Subcutaneous adipose tissue (tissue), 4 donors: ENCODE results near the gene PDGFB. TPM values are rescaled to one million over a fixed set of nuclear protein-coding genes. Genes with fewer than 3 reads are reported as not detected.

Source experiments
- total RNA-seq, 4 donors: library from RNA; depleted of rRNA; stranded (reverse); fragments of >200 nt; gene quantifications; one replicate each; pipeline ENCODE4 v1.1.0, GENCODE V29; 2016
- TF ChIP-seq, protein P1 (sequence below): fragments of 450-650 bp; IDR thresholded peaks from one replicate; pipeline ENCODE4 v1.5.1; 2016; ENCODE audit warnings: low read depth, mild to moderate bottlenecking, control low read depth, antibody characterized with exemption, moderate library complexity

The PDGFB gene
- total RNA-seq, 4 donors from 2014 or later: 5.8 to 41.3 (median 8.4) TPM

DNA sequence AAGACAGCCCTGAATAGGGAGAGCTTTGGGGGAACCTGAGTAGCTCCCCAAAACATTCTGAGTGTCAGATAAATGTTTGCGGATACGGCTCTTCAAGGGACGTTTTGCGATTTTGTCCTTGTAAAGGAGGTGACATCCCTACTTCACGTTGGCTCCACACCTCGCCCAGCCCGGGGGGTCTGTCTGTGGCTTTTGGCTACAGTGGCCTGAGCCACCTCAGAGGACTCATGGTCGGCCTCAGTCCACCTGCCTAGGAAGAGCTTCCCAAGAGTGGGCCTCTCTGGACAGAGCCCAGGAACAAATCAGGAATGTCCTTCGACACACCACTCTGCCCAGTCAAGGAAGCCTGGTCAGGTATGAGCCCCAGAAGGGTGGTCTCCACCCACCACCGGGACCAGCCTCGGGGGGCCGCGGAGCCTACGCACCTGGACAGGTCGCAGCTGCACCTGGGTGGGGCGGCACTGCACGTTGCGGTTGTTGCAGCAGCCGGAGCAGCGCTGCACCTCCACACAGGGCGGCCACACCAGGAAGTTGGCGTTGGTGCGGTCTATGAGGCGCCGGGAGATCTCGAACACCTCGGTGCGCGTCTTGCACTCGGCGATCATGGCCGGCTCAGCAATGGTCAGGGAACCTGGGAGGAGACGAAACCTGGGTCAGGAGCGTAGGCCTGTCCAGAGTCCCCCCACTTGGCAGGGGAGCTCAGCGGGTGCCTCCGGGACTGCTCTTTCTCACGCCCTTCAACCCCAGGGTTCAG is 13.4 kb downstream of the PDGFB start:
- TF ChIP-seq, protein P1, sequence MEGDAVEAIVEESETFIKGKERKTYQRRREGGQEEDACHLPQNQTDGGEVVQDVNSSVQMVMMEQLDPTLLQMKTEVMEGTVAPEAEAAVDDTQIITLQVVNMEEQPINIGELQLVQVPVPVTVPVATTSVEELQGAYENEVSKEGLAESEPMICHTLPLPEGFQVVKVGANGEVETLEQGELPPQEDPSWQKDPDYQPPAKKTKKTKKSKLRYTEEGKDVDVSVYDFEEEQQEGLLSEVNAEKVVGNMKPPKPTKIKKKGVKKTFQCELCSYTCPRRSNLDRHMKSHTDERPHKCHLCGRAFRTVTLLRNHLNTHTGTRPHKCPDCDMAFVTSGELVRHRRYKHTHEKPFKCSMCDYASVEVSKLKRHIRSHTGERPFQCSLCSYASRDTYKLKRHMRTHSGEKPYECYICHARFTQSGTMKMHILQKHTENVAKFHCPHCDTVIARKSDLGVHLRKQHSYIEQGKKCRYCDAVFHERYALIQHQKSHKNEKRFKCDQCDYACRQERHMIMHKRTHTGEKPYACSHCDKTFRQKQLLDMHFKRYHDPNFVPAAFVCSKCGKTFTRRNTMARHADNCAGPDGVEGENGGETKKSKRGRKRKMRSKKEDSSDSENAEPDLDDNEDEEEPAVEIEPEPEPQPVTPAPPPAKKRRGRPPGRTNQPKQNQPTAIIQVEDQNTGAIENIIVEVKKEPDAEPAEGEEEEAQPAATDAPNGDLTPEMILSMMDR: no peak

DNA sequence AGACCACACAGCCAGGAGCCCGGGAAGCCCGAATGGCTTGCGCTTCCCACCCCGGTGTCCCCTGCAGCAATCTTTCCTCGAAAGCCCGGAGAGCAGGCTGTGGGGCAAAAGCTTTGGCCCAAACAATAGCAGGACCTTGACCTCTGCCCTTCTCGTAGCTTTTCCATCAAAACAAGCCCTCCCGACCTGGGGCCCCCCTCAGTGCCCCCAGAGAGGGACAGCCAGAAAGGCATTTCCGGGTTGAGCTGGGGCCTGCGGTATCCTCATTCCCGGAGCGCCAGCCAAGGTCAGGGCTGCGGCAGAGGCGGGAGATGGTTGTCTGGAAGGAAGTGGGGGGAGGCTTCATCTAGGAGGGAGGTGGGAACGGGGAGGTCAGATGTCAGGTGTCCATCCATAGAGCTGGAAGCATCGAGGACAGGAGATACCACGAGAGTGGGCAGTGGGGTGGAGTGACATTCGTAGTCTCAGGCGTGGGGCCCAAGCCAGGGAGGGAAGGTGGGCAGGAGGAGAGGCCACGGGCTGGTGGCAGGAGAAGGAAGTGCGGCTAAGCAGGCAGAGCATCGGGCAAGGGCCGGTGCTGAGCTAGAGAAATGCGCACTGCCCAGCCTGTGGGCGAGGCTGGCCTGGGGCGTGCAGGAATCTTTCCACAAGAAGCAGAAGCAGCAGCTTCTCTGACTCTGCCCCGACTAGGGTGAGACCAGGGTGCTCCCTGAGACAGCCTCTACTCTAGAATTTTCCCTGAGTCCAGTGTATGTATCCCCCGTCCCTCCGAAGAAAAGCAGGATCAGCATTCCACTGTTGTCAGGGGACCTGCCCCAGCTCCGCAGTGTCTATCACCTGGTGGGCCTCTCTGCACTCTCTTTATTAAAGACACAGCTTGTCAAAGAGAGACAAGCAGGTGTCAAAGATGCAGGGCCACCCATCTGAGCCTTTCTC is 14.3 kb downstream of the PDGFB start:
- TF ChIP-seq, protein P1: no peak

DNA sequence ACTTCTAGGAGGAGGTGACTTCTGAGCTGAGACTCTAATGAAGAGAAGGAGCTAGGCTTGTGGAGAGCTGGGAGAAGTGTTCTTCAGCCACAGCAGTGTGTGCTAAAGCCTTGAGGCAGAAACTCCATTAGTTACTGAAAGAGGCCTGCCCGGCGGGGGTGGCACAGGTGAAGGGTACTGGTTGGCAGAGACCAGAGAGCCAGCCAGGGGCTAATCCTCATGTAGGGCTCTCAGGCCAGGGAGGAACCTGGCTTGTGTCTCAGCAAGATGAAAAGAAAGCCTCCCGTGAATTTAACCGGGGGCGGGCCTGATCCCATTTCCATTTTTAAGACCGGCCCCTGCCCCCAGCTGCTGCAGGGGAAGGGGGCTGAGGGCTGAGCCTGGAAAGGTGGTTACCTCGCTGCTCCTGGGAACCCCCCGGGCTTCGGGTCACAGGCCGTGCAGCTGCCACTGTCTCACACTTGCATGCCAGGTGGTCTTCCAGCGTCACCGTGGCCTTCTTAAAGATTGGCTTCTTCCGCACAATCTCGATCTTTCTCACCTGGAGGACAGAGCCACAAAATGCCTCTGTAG is 15.0 kb downstream of the PDGFB start:
- TF ChIP-seq, protein P1: no peak

DNA sequence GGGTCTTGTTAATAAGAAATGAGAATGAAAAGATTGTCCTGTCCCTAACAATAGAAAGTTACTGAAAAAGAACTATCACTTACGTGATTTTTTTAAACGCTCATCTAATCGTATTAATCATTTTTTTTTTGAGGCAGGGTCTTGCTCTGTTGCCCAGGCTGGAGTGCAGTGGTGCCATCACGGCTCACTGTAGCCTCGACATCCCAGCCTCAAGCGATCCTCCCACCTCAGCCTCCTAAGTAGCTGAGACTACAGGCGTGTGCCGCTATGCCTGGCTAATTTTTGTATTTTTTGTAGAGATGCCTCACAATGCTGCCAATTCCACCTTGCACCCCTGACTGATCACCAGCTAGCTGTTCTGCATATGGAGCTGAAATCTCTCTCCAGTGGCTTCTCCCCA is 15.7 kb downstream of the PDGFB start:
- TF ChIP-seq, protein P1: no peak

DNA sequence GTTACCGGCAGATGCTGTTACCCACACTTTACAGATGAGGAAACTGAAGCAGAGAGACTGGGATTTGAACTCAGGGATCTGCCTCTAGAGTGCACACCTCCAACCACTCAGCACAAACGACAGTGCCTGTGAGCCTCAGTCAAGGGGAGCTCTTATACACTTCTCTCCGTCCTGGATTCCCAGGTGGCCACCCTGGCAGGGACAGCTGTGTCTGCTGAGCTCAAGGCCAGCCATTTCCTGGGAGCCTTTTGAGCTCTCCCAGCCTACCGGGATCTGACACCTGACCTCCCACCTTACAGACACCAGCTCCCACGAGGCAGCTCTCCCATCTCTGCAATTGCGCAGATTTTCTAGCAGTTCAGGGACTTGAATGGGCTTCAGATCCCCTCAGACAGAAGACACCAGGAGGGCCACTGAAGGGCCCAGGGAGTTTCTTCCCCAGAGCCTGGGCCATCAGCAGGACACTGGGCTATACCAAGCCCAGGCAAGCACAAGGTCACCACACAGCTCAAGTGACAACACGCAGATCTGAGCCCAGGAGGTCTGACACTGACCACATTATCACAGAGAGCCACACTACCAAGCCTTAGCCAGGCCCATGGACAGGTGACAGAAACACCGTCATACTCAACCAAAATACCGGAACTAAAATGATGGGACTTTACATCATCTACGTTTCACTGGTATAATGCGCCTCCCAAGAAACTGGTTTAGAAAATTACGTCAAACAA is 17.1 kb downstream of the PDGFB start:
- TF ChIP-seq, protein P1: no peak

DNA sequence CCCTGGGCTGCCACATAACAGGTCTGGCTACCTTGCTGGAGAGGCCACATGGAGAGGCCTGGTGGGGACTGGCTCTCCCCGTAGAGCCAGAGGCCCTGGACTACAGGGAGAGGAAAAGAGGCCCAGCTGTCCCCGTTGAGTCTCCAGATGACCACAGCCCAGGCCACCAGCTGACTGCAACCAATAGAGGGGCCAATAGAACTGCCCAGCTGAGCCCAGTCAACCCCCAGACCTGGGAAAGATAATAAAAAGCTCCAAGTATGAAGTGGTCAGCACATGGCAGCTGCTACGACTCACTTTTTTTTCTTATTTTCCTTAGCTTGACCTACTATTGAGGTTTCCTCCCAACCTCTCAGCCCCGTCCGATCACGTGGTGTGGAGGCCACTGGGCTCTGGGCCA is 18.4 kb downstream of the PDGFB start:
- TF ChIP-seq, protein P1: no peak
